NCI-H460 (cell line): ENCODE measurements around the gene TNP2. TPM values are rescaled to one million over a fixed set of nuclear protein-coding genes. Genes with fewer than 3 reads are reported as not detected.
"Not testable (repeated sequence)": the region's sequence is repeated elsewhere in the genome, so short reads cannot be mapped to it uniquely, and the experiment has no call there.

ENCODE experiments used
- DNase-seq: peaks from one replicate; pipeline ENCODE4 v3.0.0-alpha.2; 2016; ENCODE audit warnings: low read depth; ENCODE audit errors: extremely low read depth
- small RNA-seq, 2 experiments: library from RNA; depleted of rRNA; stranded (forward); fragments of <200 nt; gene quantifications; one replicate each; pipeline ENCODE3, GENCODE V24; 2014
- total RNA-seq: library from RNA; depleted of rRNA; stranded (reverse); fragments of >200 nt; shearing (Covaris generic); gene quantifications from 2 replicates; pipeline ENCODE4 v1.2.3, GENCODE V29; 2014; rRNA removed

TNP2 gene
- total RNA-seq, 1 experiment from 2014 or later = not detected

- DNase-seq = no peak
Measured at GRCh38 chr16:11225677-11226549, 43.2 kb downstream of the TNP2 start.

DNA sequence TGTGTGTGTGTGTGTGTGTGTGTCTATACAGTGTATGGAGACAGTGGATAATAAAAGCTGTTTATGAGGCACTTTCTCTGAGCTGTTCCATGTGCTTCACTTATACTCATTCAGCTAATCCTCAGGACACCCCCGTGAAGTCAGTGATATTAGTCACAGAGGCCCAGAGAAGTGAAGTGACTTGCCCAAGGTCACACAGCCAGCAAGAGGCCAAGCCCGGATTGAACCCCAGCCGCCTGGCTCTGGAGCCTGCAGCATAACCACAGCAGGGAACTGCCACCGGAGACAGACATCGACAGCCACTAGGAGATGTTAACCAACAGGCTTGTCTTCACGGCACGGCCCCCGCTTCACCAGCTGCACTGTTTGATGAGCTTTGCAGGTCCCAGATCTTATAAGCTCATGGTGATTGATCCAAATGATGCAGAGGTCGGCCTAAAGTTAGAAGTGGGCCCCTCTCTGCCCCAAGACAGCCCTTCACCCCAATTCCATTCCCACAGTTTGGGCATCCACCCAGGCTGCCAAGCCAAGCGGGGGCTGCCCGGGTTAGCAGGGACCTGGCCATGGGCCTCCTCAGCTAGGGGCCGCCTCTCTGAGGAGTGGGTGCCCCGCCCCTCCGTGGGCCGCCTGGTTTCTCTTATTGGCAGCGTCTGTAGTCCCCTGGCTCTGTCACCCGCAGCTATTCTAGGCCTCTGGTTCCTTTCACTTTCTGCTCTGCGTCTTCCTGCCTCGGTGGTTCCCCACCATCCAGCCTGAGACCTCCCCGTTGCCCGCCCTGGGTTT, 44.0 kb downstream of the TNP2 start:
- DNase-seq = no peak

- no peak for DNase-seq
Measured at GRCh38 chr16:11224096-11224893, 44.8 kb downstream of the TNP2 start.

DNA sequence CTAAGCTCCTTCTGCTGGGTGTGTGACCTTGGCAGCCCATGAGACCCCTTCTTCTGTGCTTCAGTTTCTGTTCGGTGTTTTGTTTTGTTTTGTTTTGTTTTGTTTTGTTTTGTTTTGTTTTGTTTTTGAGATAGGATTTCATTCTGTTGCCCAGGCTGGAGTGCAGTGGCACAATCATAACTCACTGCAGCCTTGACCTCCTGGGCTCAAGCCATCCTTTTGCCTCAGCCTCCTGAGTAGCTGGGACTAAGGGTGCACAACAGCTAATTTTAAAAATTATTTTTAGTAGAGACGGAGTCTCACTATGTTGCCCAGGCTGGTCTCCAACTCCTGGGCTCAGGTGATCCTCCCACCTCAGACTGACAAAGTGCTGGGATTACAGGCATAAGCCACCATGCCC, 48.6 kb downstream of the TNP2 start:
- not testable (repeated sequence) for DNase-seq

GRCh38 chr16:11219178-11219577, 49.9 kb downstream of the TNP2 start:
- no peak for DNase-seq

GRCh38 chr16:11218604-11218962, 50.5 kb downstream of the TNP2 start:
- no peak for DNase-seq

Small RNA genes within 50 kb of the gene (small RNA-seq; reads per million reads assigned to genes)
- gene MIR548H2 (0 reads per million in 2 experiments), gene RF00019 (0 reads per million in 2 experiments), gene RF00554 (0 to 0.02 reads per million in 2 experiments)

Other genes with a start within 250 kb of the TNP2 start
- 0.75 and 1.1 TPM in 2 replicates for gene SOCS1, start 13.1 kb downstream of the TNP2 start, total RNA-seq
- gene PRM3, start 4.3 kb upstream of the TNP2 start, total RNA-seq = not detected in 2 replicates
- gene PRM2, start 7.2 kb upstream of the TNP2 start, total RNA-seq = not detected in 2 replicates
- not detected in 2 replicates for gene PRM1, start 12.0 kb upstream of the TNP2 start, total RNA-seq
- gene RMI2, start 76.1 kb upstream of the TNP2 start, total RNA-seq = 9.6 and 11.2 TPM in 2 replicates